A673 (cell line): ENCODE data around the gene C17orf100.

Experiments used
- EZH2 ChIP-seq: fragments of 200-600 bp; sonication (generic); IDR thresholded peaks from 2 replicates; pipeline ENCODE4 v1.6.1; 2017; ENCODE audit warnings: borderline replicate concordance, low read depth, mild to moderate bottlenecking, mixed read lengths, antibody characterized with exemption, low read length; ENCODE audit not compliant: poor library complexity, severe bottlenecking
- TF ChIP-seq, protein P1 (sequence below): fragments of 300-800, 200-600 bp; sonication (generic); conservative IDR thresholded peaks from 2 replicates; pipeline ENCODE4 v1.5.1; 2017; ENCODE audit warnings: low read depth, mild to moderate bottlenecking, antibody characterized with exemption, low read length, moderate library complexity, mixed read lengths

DNA sequence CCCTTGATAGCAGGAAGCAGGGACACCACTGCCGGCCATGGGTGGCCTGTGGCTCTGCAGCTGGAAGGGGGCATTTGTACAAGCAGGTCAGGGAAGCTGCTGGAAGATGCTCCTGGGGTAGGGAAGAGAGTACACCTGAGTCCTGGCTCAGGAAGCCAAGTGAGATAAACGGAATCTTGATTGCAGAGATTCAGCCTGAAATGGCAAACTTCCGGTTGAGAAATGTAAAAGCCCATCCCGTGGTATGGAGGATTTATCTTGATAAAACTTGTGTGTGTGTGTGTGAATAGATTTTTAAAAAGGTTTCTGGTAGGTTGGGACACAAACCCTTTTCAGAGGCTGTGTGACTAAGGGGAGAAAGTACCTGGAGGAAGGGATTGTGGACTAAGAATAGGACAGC, 29.6 kb downstream of the C17orf100 start:
- TF ChIP-seq, protein P1, sequence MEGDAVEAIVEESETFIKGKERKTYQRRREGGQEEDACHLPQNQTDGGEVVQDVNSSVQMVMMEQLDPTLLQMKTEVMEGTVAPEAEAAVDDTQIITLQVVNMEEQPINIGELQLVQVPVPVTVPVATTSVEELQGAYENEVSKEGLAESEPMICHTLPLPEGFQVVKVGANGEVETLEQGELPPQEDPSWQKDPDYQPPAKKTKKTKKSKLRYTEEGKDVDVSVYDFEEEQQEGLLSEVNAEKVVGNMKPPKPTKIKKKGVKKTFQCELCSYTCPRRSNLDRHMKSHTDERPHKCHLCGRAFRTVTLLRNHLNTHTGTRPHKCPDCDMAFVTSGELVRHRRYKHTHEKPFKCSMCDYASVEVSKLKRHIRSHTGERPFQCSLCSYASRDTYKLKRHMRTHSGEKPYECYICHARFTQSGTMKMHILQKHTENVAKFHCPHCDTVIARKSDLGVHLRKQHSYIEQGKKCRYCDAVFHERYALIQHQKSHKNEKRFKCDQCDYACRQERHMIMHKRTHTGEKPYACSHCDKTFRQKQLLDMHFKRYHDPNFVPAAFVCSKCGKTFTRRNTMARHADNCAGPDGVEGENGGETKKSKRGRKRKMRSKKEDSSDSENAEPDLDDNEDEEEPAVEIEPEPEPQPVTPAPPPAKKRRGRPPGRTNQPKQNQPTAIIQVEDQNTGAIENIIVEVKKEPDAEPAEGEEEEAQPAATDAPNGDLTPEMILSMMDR = no peak
- TF ChIP-seq EZH2 = no peak
